Neural cell (in vitro differentiated cells): ENCODE data around the gene RCAN1.
"Not testable (repeated sequence)": the region's sequence is repeated elsewhere in the genome, so short reads cannot be mapped to it uniquely, and the experiment has no call there.

Experiments used
- POLR2AphosphoS5 ChIP-seq: IDR thresholded peaks from 2 replicates; pipeline ENCODE4 v1.6.1; 2012
- TF ChIP-seq, protein P1 (sequence below): fragments of 450-650 bp; IDR thresholded peaks from 2 replicates; pipeline ENCODE4 v1.5.1; 2014; ENCODE audit warnings: antibody characterized with exemption, mild to moderate bottlenecking, moderate library complexity; ENCODE audit not compliant: poor library complexity, severe bottlenecking

DNA sequence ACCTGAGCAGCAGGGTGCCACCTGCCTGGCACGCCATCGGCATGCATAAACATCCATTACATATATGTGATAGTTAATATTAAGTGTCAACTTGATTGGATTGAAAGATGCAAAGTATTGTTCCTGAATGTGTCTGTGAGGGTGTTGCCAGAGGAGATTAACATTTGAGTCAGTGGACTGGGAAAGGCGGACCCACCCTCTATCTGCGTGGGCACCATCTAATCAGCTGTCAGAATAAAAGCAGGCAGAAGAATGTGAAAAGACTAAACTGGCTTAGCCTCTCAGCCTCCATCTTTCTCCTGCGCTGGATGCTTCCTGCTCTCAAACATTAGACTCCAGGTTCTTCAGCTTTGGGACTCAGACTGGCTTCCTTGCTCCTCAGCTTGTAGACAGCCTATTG is 10.0 kb downstream of the RCAN1 start:
- TF ChIP-seq POLR2AphosphoS5, result not testable (repeated sequence)
- TF ChIP-seq, protein P1, sequence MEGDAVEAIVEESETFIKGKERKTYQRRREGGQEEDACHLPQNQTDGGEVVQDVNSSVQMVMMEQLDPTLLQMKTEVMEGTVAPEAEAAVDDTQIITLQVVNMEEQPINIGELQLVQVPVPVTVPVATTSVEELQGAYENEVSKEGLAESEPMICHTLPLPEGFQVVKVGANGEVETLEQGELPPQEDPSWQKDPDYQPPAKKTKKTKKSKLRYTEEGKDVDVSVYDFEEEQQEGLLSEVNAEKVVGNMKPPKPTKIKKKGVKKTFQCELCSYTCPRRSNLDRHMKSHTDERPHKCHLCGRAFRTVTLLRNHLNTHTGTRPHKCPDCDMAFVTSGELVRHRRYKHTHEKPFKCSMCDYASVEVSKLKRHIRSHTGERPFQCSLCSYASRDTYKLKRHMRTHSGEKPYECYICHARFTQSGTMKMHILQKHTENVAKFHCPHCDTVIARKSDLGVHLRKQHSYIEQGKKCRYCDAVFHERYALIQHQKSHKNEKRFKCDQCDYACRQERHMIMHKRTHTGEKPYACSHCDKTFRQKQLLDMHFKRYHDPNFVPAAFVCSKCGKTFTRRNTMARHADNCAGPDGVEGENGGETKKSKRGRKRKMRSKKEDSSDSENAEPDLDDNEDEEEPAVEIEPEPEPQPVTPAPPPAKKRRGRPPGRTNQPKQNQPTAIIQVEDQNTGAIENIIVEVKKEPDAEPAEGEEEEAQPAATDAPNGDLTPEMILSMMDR, result not testable (repeated sequence)
